OCI-LY1 (cell line): ENCODE measurements around the gene C7.
"Not testable (repeated sequence)": the region's sequence is repeated elsewhere in the genome, so short reads cannot be mapped to it uniquely, and the experiment has no call there.

Experiments
- H2AFZ ChIP-seq: fragments of 200-600 bp; sonication (generic), shearing (Covaris generic); 2 replicates; pipeline ENCODE4 v1.6.0; 2014; ENCODE audit warnings: antibody characterized with exemption, mild to moderate bottlenecking, low read length
- H3F3A ChIP-seq: fragments of 200-600 bp; sonication (generic), shearing (Covaris generic); 2 replicates; pipeline ENCODE4 v1.6.0; 2014; ENCODE audit warnings: mild to moderate bottlenecking, antibody characterized with exemption, low read length, moderate library complexity; ENCODE audit not compliant: insufficient read depth
- H3K27ac ChIP-seq: fragments of 200-600 bp; sonication (generic); 2 replicates; pipeline ENCODE4 v1.5.1; 2014; ENCODE audit warnings: low read length, mixed run types, mild to moderate bottlenecking, low read depth; ENCODE audit not compliant: poor library complexity, severe bottlenecking
- H3K27me3 ChIP-seq: fragments of 200-600 bp; sonication (generic); 2 replicates; pipeline ENCODE4 v1.6.0; 2014; ENCODE audit warnings: antibody characterized with exemption, mild to moderate bottlenecking, low read length, moderate library complexity; ENCODE audit not compliant: insufficient read depth
- H3K36me3 ChIP-seq: fragments of 200-600 bp; sonication (generic); 2 replicates; pipeline ENCODE4 v1.6.1; 2014; ENCODE audit warnings: mild to moderate bottlenecking, antibody characterized with exemption, low read length, moderate library complexity, mixed read lengths; ENCODE audit not compliant: insufficient read depth
- H3K4me1 ChIP-seq: fragments of 200-600 bp; sonication (generic); 2 replicates; pipeline ENCODE4 v1.5.1; 2014; ENCODE audit warnings: mild to moderate bottlenecking, low read length, moderate library complexity; ENCODE audit not compliant: insufficient read depth, severe bottlenecking
- H3K4me2 ChIP-seq: fragments of 200-600 bp; sonication (generic), shearing (Covaris generic); 2 replicates; pipeline ENCODE4 v1.6.1; 2014; ENCODE audit warnings: low read length
- H3K4me3 ChIP-seq: fragments of 200-600 bp; sonication (generic); 2 replicates; pipeline ENCODE4 v1.5.1; 2014; ENCODE audit warnings: low read length, low read depth, mild to moderate bottlenecking, mixed read lengths; ENCODE audit not compliant: poor library complexity, severe bottlenecking
- H3K79me2 ChIP-seq: fragments of 200-600 bp; shearing (Covaris generic); 2 replicates; pipeline ENCODE4 v1.6.1; 2016; ENCODE audit warnings: mixed run types, low read length, mixed read lengths; ENCODE audit not compliant: insufficient read depth
- H3K9ac ChIP-seq: fragments of 200-600 bp; sonication (generic), shearing (Covaris generic); 2 replicates; pipeline ENCODE4 v1.6.1; 2014; ENCODE audit warnings: mild to moderate bottlenecking, low read length, mixed read lengths
- H3K9me2 ChIP-seq: fragments of 200-600 bp; sonication (generic), shearing (Covaris generic); 2 replicates; pipeline ENCODE4 v1.6.1; 2014; ENCODE audit warnings: low read depth, mild to moderate bottlenecking, low read length, mixed read lengths
- H3K9me3 ChIP-seq: fragments of 200-600 bp; shearing (Covaris generic); 2 replicates; pipeline ENCODE4 v1.6.1; 2014; ENCODE audit warnings: low read length, mixed read lengths
- H4K20me1 ChIP-seq: fragments of 200-600 bp; sonication (generic), shearing (Covaris generic); 2 replicates; pipeline ENCODE4 v1.6.0; 2016; ENCODE audit warnings: mild to moderate bottlenecking, low read length; ENCODE audit not compliant: insufficient read depth
- EZH2 ChIP-seq: fragments of 200-600 bp; sonication (generic), shearing (Covaris generic); IDR thresholded peaks from 2 replicates; pipeline ENCODE4 v1.8.0; 2017; ENCODE audit warnings: borderline replicate concordance, mixed run types, mild to moderate bottlenecking, antibody characterized with exemption, low read length, moderate library complexity, mixed read lengths
- TF ChIP-seq, protein P1 (sequence below): fragments of 200-600 bp; sonication (generic), shearing (Covaris generic); IDR thresholded peaks from 2 replicates; pipeline ENCODE4 v1.5.1; 2017; ENCODE audit warnings: mild to moderate bottlenecking, antibody characterized with exemption, low read length, moderate library complexity, mixed read lengths

Gene C7

DNA sequence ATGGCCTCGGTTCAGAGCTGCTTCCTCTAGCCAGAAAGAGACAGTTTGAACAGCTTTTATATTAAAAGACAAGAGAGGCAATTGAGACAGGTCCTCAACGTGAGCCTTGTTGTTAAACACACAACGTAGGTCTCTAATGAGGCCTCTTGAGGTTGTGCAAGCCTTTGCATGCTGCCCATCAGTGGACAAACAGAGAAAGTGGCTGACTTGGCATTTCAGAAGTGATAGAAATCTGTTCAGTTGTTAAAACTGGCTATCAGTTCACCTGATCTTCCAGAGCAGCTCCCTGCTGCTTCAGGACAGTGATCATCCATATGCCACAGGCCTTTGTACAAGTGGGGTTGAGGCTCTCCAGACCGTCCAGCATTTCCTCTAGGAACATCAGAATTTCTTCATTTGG is 103.0 kb downstream of the C7 start:
- Histone ChIP-seq H3K79me2 (no peaks in the 10 kb centered on the region), H2AFZ (no peak overlapping the region), H3K9me2 (no peaks in the 10 kb centered on the region), H3K9ac (no peak overlapping the region), H3K27ac (no peak overlapping the region), H3K9me3 (no peaks in the 10 kb centered on the region), H3K36me3 (no peaks in the 10 kb centered on the region), H3K4me3 (no peak overlapping the region), H3K27me3 (no peaks in the 10 kb centered on the region), H3K4me1 (no peaks in the 10 kb centered on the region), H4K20me1 (no peaks in the 10 kb centered on the region), H3K4me2 (no peak overlapping the region), H3F3A (no peaks in the 10 kb centered on the region)
- TF ChIP-seq, protein P1, sequence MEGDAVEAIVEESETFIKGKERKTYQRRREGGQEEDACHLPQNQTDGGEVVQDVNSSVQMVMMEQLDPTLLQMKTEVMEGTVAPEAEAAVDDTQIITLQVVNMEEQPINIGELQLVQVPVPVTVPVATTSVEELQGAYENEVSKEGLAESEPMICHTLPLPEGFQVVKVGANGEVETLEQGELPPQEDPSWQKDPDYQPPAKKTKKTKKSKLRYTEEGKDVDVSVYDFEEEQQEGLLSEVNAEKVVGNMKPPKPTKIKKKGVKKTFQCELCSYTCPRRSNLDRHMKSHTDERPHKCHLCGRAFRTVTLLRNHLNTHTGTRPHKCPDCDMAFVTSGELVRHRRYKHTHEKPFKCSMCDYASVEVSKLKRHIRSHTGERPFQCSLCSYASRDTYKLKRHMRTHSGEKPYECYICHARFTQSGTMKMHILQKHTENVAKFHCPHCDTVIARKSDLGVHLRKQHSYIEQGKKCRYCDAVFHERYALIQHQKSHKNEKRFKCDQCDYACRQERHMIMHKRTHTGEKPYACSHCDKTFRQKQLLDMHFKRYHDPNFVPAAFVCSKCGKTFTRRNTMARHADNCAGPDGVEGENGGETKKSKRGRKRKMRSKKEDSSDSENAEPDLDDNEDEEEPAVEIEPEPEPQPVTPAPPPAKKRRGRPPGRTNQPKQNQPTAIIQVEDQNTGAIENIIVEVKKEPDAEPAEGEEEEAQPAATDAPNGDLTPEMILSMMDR, result no peak
- no peak for TF ChIP-seq EZH2

DNA sequence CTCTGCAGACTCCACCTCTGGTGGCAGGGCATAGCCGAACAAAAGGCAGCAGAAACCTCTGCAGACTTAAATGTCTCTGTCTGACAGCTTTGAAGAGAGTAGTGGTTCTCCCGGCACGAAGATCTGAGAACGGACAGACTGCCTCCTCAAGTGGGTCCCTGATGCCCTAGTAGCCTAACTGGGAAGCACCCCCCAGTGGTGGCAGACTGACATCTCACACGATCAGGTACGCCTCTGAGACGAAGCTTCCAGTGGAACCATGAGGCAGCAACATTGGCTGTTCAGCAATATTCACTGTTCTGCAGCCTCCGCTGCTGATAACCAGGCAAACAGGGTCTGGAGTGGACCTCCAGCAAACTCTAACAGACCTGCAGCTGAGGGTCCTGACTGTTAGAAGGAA is 113.3 kb downstream of the C7 start:
- H4K20me1 ChIP-seq, H3K9ac ChIP-seq, H3K9me3 ChIP-seq, H3K27ac ChIP-seq, H3K4me3 ChIP-seq, H3K36me3 ChIP-seq, H3K9me2 ChIP-seq, H3F3A ChIP-seq, H3K79me2 ChIP-seq, H3K4me2 ChIP-seq, H2AFZ ChIP-seq, H3K27me3 ChIP-seq, H3K4me1 ChIP-seq: not testable (repeated sequence)
